ENCODE measurements around the gene SLC1A2. TPM values are rescaled to one million over a fixed set of nuclear protein-coding genes. Genes with fewer than 3 reads are reported as not detected.

Gene SLC1A2
- polyA plus RNA-seq, 4 donors = 0.14 to 0.64 (median 0.42) TPM

- DNase-seq (ENCODE audit: low read depth in 4 of 4, low spot score in 3 of 4) = no peak
Observed at GRCh38 chr11:35280727-35281126, 138.6 kb downstream of the SLC1A2 start.

GRCh38 chr11:35277827-35278226 lies 141.5 kb downstream of the SLC1A2 start:
- DNase-seq (ENCODE audit: low read depth in 4 of 4, low spot score in 3 of 4) = no peak

DNA sequence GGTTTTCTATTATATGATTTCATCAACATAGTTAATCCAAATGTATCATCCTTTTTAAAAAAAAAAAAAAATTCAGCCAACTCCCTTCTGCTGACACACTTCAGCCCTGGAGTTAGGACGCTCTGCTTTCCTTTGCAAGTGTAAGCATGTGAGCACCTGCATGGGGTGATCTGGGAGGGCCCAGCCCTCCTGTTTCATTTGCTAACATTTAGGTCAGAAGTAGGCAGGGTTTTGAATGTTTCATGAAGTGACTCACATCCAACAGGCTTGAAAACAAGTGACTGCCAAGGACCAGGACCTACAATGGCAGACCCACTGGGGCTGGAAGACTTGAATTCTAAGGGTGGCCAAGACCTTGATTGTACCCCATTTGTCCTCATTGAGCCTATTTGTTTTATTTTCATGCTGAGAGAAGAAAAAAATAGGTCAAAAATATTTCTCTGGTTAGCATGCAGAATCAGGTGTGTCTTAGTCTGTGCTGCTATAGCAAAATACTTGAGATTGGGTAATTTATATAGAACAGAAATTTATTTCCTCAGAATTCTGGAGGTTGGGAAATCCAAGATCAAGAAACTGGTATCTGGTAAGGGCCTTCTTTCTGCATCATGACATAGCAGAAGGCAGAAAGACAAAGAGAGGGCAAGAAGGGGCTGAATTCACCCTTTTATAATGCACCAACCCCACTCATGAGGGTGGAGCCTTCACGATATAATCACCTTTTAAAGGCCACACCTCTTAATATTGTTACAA lies 142.8 kb downstream of the SLC1A2 start:
- no peak for DNase-seq (ENCODE audit: low read depth in 4 of 4, low spot score in 3 of 4)

DNA sequence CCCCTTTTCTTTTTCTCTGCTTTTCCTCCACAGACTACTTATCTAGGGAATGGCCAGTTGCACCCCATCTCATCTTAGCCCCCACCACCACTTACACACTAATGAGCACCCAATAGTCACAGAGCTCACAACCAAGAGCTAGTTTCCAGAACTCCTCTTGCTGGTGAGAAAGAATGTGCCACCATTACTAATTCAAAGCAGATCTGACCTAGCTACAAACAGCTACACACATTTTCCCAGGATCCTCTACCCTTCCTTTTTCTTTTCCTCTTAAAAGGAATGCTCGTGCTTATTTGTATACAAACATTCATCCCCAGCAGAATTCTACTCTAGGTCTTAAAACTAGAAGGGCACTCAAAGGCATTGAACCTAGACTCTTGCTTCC lies 143.6 kb downstream of the SLC1A2 start:
- DNase-seq (ENCODE audit: low read depth in 4 of 4, low spot score in 3 of 4) = no peak

GRCh38 chr11:35274909-35275785 lies 144.2 kb downstream of the SLC1A2 start:
- DNase-seq (ENCODE audit: low read depth in 4 of 4, low spot score in 3 of 4) = no peak

GRCh38 chr11:35272391-35272902 lies 146.9 kb downstream of the SLC1A2 start:
- DNase-seq (ENCODE audit: low read depth in 4 of 4, low spot score in 3 of 4) = no peak

DNA sequence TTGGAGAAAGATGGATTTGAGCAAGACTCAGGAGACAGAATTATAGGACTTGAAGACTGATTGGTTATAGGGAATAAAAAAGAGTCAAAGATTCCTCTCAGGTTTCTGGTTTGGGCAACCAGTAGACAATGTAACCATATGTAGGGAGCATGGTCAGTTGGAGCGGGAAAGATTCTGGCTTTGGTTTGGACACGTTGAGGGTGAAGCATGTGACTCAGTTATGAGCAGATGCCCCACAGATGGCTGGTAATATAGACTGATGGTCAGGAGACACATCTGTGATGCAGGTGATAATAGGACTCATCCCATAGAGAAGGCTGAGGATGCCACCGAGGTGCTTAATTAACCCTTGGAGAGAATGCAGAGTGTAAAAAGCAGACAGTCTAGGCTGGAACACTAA lies 148.3 kb downstream of the SLC1A2 start:
- DNase-seq (ENCODE audit: low read depth in 4 of 4, low spot score in 3 of 4) = no peak

GRCh38 chr11:35270342-35270741 lies 149.0 kb downstream of the SLC1A2 start:
- no peak for DNase-seq (ENCODE audit: low read depth in 4 of 4, low spot score in 3 of 4)

DNA sequence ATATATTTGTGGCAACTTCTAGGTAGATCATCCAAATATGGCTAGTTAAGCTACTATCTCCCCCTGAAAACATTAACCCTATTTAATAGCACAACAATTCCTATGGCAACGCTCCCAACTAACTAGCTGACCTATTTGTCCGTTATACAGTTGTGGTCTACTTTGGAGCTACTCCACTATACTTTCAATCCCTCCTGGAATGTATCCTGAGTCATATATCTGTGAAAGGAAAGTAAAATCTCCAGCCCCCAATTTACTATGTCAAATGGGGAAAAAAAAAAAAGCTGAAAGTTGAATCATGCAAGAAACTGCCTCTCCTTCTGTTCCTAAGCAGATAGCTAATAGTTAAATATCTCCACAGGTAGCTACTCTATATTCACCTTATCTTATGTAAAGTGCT lies 151.9 kb downstream of the SLC1A2 start:
- no peak for DNase-seq (ENCODE audit: low read depth in 4 of 4, low spot score in 3 of 4)

- DNase-seq (ENCODE audit: low read depth in 4 of 4, low spot score in 3 of 4) = no peak
Observed at GRCh38 chr11:35265755-35266454, 153.5 kb downstream of the SLC1A2 start.

DNA sequence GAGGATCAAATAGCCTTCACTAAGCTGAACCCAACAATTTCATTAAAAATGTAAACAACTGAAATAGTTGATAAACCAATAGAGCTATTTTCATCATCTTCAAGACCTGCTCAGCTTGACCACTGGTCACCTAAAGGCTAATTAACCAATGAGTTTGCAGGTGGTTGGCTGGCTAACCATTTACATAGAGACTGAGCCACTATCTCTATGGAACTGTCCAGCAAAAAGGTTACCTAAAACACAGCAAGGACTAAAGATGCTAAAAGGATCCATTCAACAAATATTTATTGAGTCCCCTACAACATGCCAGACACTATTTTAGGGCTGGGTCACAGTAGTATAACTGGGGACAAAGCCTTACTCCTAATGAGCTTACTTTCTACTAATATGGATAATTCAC lies 156.6 kb downstream of the SLC1A2 start:
- DNase-seq (ENCODE audit: low read depth in 4 of 4, low spot score in 3 of 4) = no peak

DNA sequence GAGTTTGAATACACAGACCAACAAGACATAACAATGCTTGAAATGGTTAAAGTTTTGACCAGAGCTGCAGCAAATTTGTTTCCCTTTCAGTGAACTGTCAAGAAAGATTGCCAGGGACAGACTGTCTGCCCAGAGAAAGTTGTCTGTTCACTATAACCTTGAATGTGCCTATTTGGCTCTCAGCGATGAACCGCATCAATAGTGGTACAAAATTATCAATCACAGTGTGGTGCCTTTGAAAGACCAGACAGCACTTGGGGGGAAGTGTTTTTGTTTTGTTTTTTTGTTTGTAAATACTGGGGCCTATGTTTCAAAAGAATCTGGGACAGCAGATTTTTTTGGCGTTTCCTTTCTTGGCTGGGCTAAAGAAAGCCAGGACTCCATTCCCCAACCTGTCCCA lies 157.3 kb downstream of the SLC1A2 start:
- DNase-seq (ENCODE audit: low read depth in 4 of 4, low spot score in 3 of 4) = no peak

- DNase-seq (ENCODE audit: low read depth in 4 of 4, low spot score in 3 of 4) = no peak
Observed at GRCh38 chr11:35261197-35261596, 158.2 kb downstream of the SLC1A2 start.

GRCh38 chr11:35260342-35260985 lies 158.9 kb downstream of the SLC1A2 start:
- no peak for DNase-seq (ENCODE audit: low read depth in 4 of 4, low spot score in 3 of 4)

DNA sequence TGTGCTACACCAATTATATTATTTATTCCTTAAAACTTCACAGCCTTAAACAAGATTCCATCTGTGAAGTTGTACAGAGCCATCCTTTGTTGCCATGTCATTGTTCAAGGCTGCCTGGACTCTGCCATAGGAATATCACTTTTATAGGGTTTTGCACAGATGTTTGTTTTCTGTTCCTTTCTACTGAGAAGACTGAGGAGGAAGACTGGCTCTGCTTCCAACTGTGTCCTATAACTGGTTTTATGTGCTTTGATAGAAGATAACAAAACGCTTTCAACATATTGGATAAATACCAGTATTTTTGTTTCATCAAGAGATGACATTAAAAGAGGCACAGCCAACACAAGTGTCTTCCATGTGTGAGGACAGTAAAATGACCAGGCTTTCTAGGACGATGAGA lies 159.8 kb downstream of the SLC1A2 start:
- DNase-seq (ENCODE audit: low read depth in 4 of 4, low spot score in 3 of 4) = no peak

DNA sequence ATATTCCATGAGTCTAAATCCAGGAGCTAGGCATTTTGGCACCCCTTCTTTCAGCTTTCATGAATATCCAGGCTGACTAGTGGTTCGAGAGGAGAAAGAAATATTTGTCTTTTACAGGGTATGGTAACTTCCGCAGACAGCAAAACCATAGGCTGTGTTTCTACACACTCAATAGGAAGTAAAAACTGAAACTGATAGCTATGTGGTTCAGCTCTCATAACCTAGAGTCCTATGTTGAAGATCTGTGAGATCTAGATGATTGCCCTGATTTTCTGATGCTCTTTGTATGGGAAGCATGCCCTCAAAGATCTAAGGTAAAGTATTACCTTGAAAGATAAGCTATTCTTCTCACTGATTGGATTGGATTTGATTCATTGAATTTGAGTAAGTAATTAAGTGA lies 162.1 kb downstream of the SLC1A2 start:
- no peak for DNase-seq (ENCODE audit: low read depth in 4 of 4, low spot score in 3 of 4)

GRCh38 chr11:35256296-35256695 lies 163.1 kb downstream of the SLC1A2 start:
- no peak for DNase-seq (ENCODE audit: low read depth in 4 of 4, low spot score in 3 of 4)

DNA sequence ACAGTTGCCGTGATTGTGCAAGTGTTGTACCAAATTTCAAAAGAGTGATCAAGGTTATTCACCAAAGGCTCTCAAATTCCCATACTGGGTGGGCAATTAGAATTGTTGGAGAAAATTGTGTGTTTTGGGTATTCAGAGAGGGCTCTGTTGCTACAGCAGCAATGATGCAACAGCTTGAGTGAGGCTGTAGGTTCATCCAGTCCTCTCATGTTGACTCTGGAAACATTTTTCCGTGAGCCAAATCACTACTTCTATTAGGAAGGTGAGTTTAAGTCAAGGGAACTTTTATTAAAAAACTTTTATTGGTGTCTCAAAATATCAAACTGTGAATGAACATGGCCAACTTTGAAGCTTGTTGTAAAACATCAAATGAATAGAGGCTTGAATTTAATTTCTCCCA lies 163.8 kb downstream of the SLC1A2 start:
- no peak for DNase-seq (ENCODE audit: low read depth in 4 of 4, low spot score in 3 of 4)

DNA sequence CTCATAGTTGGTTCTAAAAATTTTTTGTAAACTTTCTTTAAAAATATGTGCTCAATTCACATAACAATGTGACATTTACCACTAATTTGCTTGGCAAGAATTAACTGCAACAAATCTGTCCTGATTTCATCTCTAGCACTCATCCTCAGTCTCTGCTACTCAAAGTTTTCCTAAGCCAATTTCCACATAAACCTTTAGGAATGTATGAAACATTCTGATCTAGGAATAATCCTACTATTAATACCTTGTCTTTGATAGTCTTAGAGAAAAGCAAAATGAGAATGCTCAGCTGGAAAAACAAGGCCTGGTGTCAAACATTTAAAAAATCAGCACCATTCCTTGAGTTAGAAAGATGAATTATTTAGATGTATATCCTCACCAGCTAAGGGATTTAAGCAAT lies 166.1 kb downstream of the SLC1A2 start:
- no peak for DNase-seq (ENCODE audit: low read depth in 4 of 4, low spot score in 3 of 4)

- no peak for DNase-seq (ENCODE audit: low read depth in 4 of 4, low spot score in 3 of 4)
Observed at GRCh38 chr11:35250621-35251020, 168.7 kb downstream of the SLC1A2 start.

DNA sequence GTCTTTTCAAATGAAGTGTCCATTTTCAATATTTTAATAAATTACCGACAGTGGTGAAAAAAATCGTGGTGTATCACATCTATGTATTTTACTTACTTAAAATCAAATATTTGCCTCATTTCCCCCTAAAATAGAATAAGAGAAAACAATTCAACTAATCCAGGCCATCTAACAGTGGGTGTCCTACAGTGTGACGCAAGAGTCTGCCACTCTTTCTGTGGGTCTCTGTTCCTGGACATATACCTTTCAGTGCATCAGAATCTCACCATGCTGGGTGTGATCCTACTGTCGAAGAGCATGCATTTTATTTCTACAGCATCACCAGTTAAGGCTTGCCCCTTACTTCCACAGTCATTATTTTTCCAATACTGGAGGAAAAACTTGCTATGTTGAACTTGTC lies 169.2 kb downstream of the SLC1A2 start:
- DNase-seq (ENCODE audit: low read depth in 4 of 4, low spot score in 3 of 4) = no peak
